ENCODE measurements around the gene ZNF839.
"Not testable (repeated sequence)": the region's sequence is repeated elsewhere in the genome, so short reads cannot be mapped to it uniquely, and the experiment has no call there.

The ZNF839 gene

DNA sequence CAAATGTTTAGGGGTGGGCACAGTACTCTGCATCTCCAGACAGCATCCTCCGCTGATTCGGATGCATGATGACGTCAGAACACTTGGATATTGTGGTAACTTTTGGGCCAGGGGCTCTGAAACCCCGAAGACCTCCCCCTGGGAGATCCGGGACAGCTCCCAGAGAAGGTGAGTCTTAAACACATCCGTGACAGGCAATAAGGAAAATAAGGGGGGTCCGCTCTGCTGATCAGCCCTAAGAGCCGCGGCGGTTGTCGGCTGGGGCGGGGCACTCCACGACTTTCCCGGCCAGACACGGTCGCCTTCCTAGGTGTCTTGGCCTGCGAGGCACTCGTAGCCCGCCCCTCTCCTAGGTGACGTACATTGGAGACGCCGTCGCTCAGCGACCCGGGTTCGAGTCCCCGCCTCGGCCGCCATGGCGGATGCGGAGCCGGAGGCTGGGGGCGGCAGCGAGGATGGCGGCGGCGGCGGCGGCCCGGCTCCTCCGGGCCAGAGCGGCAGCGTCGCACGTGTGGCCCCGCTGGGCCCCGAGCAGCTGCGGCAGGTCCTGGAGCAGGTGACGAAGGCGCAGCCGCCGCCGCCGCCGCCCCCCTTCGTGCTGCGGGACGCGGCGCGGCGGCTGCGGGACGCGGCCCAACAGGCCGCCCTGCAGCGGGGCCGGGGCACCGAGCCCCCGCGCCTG lies at the start of gene ZNF839:
Gene ZNF839 (plus strand): TSS at position 396 of the 682 bp plus-strand sequence. CDS start 20 bp downstream, at position 416.
- in situ Hi-C loops (cut with MboI; ENCODE audit: low sequenced_read_pairs), result loop anchor here (25.0 kb wide), 1 partner anchor 257 kb away; no protein-coding TSS in a partner anchor

DNA sequence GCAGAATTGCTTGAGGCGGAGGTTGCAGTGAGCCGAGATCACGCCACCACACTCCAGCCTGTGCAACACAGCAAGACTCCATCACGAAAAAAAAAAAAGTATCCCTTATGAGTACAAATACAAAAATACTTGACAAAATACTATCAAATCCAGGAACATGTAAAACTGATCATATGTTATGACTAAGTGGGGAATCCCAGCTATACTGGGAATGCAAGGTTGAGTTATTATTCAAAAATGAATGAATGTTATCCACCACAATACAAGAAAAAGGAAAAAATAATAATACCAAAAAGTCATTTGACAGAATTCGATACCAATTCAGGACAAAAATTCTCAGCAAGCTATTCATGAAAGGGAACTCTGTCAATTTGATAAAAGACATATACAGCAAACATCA lies 47.2 kb upstream of the ZNF839 start:
- in situ Hi-C loops (cut with MboI; ENCODE audit: low sequenced_read_pairs), result no loop called here

GRCh38 chr14:102275866-102276265 lies 43.7 kb upstream of the ZNF839 start:
- in situ Hi-C loops (cut with MboI; ENCODE audit: low sequenced_read_pairs), result no loop called here

DNA sequence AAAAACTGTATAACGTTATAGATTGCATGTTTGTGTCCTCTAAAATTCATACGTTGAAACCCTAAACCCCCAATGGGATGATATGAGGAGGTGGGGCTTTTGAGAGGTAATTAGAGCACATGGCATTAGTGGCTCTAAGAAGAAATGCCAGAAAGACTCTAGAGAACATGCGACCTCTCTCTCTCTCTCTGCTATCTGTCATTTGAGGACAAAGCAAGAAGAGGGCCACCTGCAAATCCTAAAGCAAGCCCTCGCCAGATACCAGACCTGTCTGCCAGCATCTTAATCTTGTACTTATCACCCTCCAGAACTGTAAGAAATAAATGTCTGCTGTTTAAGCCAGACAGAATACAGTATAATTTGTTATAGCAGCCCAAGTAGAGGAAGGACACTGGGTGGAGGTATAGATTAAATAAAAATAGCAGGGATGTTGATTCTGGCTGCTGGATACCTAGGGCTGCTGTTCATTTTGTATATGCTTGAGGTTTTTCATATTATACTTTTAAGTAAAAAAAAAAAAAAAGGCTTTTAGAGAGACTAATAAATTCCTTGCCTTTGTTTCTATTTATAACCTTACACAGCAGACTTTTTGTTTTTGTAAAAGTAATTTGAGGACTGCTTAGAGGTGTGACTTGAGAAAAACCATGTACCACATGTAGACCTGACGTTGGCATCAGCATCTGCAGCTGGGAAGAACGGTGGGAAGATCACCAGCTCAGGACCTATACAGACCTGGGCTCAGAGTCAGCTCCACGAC lies 41.5 kb upstream of the ZNF839 start:
- in situ Hi-C loops (cut with MboI; ENCODE audit: low sequenced_read_pairs), result no loop called here

DNA sequence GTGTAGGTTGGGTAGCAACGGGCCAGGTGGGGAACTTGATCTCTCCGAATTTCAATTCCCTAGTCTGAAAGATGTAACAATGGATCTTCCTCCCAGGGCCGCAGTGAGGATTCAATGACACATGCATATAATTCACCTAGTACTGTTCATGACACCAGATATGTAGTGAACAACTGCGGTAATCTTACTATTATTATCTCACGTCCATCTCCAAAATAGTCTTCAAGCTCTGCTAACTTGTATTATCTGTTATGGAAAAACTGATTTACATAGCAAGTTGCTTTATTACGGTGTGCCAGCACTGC lies 41.0 kb upstream of the ZNF839 start:
- in situ Hi-C loops (cut with MboI; ENCODE audit: low sequenced_read_pairs), result no loop called here

GRCh38 chr14:102279282-102279681 lies 40.3 kb upstream of the ZNF839 start:
- in situ Hi-C loops (cut with MboI; ENCODE audit: low sequenced_read_pairs), result no loop called here

GRCh38 chr14:102279688-102280348 lies 39.7 kb upstream of the ZNF839 start:
- in situ Hi-C loops (cut with MboI; ENCODE audit: low sequenced_read_pairs), result no loop called here

DNA sequence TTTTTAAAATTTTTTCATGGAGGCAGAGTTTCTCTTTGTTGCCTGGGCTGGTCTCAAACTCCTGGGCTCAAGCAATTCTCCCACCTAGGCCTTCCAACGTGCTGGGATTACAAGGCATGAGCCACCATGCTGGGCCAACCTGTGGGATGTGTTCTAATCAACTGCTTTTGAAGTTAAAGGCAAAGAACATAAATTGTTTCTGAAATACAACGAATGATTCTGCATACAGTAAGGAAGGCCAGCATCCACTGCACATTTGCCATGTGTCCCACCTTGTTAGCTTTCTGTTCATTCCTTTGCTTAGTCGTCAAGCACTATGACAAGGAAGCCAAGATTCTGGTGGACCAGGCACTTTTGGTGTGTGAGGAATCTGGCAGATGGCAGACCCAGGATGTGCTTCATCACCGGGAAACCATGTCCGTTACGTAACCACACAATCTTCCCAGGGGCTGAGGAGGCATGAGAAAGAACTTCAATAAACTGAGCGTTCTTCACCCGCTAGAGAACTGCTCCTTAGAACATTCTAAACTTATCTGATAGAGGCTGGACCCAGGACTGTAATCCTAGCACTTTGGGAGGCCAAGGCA lies 39.1 kb upstream of the ZNF839 start:
- in situ Hi-C loops (cut with MboI; ENCODE audit: low sequenced_read_pairs), result no loop called here

DNA sequence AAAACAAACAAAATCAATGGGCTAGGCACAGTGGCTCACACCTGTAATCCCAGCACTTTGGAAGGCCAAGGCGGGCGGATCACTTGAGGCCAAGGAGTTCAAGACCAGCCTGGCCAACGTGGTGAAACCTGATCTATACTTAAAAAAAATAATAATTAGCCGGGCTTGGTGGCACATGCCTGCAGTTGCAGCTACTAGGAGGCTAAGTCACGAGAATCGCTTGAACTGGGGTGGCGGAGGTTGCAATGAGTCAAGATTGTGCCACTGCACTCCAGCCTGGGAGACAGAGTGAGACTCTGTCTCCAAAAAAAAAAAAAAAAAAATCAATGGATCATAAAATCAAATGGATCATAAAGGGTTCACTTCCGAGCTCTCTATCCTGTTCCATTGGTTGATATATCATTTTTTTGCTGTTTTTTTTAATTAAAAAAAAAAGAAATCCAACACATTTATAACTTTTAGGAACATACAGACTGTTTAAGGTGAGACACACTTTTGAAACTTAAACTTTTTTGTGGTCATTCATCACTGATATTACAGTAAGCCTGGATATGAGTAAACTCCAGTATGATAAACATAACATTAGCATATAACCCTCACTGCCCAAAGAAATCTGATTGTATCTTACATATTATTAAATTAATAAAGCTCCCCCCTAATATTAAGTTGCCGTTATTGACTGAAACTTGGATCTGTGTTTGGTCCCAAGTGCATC lies 36.6 kb upstream of the ZNF839 start:
- in situ Hi-C loops (cut with MboI; ENCODE audit: low sequenced_read_pairs), result no loop called here

DNA sequence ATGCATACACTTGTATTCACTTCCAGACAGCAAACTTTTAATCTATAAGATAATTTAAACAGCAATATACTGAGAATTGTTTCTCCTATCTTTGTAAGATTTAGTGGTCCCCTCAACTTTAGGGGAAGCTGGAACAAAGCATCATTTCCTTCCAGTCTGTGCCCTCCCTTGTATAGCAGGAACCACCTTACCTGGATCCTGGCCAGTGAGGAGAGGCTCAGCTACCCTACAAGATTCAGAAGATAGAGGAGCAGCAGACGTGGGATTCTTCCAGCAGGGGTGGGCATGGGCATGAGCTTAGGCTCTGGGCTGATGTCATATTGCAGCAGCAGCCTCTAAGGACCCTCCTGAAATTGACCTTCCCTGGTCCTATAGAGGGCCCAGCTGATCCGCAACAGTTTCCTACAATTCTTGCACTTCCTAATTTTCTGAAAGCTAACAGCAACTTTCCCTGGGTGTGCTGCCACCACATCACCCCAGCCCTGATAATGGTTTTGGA lies 35.9 kb upstream of the ZNF839 start:
- in situ Hi-C loops (cut with MboI; ENCODE audit: low sequenced_read_pairs), result no loop called here

DNA sequence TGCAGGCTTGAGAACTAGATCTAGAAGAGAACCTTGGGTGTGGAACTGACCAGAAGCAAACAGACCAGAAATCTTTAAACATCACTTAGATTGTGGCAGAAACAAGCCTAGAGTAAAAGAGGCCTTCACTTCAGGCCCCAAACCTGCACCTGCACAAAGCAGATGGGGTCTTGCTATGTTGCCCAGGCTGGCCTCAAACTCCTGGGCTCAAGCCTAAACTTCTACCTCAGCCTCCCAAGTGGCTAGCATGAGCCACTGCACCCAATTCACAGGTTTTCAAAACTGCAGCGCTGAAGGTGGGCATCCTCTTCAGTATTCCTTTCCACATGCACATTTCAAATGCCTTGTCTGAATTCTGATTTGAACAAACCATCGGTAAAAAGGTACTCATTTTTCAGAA lies 34.4 kb upstream of the ZNF839 start:
- in situ Hi-C loops (cut with MboI; ENCODE audit: low sequenced_read_pairs), result no loop called here

DNA sequence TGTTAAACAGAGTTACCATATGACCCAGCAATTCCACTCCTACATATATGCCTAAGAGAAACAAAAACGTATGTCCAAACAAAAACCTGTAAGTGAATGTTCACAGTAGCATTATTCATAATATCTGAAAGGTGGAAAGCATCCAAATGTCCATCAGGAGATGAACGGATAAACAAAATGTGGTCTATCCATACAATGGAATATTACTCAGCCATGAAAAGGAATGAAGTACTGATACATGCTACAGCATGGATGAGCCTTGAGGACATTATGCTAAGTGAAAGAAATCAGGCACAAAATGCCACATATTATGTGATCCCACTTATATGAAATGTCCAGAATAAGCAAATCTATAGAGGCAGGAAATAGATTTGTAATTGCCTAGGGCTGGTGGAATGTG lies 31.4 kb upstream of the ZNF839 start:
- in situ Hi-C loops (cut with MboI; ENCODE audit: low sequenced_read_pairs), result no loop called here

- in situ Hi-C loops (cut with MboI; ENCODE audit: low sequenced_read_pairs), result no loop called here
Observed at GRCh38 chr14:102292441-102292840, 27.1 kb upstream of the ZNF839 start.

GRCh38 chr14:102293781-102294180 lies 25.8 kb upstream of the ZNF839 start:
- in situ Hi-C loops (cut with MboI; ENCODE audit: low sequenced_read_pairs), result no loop called here

DNA sequence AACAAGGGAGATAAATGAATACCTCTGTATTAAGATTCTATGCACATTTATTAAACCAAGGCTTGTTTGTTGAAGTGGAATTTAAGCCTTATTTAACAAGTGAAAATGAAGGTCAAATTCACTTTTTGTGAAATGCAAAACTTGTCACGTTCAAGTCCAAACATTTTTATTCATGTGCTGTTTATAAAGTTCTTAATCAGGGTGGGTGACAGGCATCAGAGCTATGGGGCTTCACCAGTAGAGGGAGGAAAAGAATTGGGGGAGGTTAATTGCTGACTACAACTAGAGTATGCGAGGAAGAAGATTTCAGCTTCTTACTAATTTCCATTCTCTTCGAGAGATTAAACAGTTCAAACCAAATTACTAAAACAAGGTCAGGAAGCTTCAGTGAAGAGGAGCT lies 24.3 kb upstream of the ZNF839 start:
- in situ Hi-C loops (cut with MboI; ENCODE audit: low sequenced_read_pairs), result no loop called here

DNA sequence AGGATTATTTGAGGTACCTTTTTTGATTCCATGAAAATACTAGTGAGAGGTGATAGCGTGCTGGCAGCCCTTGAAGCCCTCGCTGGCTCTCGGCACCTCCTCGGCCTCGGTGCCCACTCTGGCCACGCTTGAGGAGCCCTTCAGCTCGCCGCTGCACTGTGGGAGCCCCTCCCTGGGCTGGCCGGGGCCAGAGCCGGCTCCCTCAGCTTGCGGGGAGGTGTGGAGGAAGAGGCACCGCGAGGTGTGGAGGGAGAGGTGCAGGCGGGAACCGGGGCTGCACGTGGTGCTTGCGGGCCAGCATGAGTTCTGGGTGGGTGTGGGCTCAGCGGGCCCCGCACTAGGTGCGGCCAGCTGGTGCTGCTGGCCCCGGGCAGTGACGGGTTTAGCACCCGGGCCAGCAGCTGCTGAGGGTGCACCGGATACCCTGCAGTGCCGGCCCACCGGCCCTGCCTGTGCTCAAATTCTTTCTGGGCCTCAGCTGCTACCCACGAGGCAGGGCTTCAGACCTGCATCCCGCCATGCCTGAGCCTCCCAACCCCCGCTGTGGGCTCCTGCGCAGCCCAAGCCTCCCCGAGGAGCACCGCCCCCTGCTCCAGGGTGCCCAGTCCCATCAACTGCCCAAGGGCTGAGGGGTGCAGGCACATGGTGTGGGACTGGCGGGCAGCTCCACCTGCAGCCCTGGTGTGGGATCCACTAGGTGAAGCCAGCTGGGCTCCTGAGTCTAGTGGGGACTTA lies 21.9 kb upstream of the ZNF839 start:
- in situ Hi-C loops (cut with MboI; ENCODE audit: low sequenced_read_pairs), result no loop called here

DNA sequence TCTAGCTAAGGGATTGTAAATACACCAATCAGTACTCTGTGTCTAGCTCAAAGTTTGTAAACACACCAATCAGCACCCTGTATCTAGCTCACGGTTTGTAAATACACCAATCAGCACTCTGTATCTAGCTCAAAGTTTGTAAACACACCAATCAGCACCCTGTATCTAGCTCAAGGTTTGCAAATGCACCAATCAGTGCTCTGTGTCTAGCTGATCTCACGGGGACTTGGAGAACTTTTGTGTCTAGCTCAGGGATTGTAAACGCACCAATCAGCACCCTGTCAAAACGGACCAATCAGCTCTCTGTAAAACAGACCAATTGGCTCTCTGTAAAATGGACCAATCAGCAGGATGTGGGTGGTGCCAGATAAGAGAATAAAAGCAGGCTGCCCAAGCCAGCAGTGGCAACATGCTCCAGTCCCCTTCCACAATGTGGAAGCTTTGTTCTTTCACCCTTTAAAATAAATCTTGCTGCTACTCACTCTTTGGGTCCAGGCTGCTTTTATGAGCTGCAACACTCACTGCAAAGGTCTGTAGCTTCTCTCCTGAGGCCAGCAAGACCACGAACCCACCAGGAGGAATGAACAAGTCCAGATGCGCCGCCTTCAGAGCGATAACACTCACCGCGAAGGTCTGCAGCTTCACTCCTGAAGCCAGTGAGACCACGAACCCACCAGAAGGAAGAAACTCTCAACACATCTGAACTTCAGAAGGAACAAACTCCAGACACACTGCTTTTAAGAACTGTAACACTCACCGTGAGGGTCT lies 21.1 kb upstream of the ZNF839 start:
- in situ Hi-C loops (cut with MboI; ENCODE audit: low sequenced_read_pairs), result not testable (repeated sequence)

DNA sequence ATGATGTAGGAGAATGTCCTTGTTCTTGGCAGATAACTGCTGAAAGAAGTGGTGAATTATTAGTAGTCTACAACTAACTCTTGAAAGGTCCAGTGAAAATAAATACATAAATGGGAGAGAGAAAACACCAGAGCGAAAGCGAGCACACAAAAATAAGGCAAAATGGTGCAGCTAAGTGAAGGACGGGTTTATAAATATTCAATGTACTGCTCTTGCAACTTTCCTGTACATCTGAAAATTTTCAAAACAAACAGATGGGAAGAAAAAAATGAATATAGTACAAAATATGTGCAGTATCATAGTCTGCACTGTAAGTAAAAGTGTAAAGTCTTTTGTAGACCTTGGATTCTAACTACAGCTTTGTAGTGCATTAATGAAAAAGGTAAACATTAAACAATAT lies 15.9 kb upstream of the ZNF839 start:
- in situ Hi-C loops (cut with MboI; ENCODE audit: low sequenced_read_pairs), result loop anchor here (25.0 kb wide), 1 partner anchor 241 kb away; no protein-coding TSS in a partner anchor
